Calu3 (cell line): ENCODE data around the gene NEUROD4. TPM values are rescaled to one million over a fixed set of nuclear protein-coding genes. Genes with fewer than 3 reads are reported as not detected.

ENCODE experiments used
- BruUV-seq: library from RNA; stranded (reverse); fragments of 400-500 nt; replicated peaks from 2 replicates; lab custom pipeline; 2021; lab: Mats Ljungman, UMichigan
- CTCF ChIA-PET: fragments of 300-600 bp; sonication (Branson Sonifier 250); formaldehyde crosslinking; loops from one replicate; lab custom pipeline; 2022; ENCODE audit warnings: antibody characterized with exemption; lab: Charles Lee
- DNase-seq: peaks from one replicate; pipeline ENCODE4 v3.0.0; 2022
- H3K27ac Mint-ChIP-seq: one replicate; pipeline ENCODE4 v1.8.0; 2022; ENCODE audit warnings: mixed read lengths; ENCODE audit not compliant: unreplicated experiment
- H3K27me3 Mint-ChIP-seq: one replicate; pipeline ENCODE4 v1.8.0; 2022; ENCODE audit warnings: mixed read lengths; ENCODE audit not compliant: unreplicated experiment
- H3K36me3 Mint-ChIP-seq: one replicate; pipeline ENCODE4 v1.8.0; 2022; ENCODE audit warnings: mild to moderate bottlenecking, moderate library complexity, mixed read lengths; ENCODE audit not compliant: insufficient read depth, unreplicated experiment
- H3K4me1 Mint-ChIP-seq: one replicate; pipeline ENCODE4 v1.8.0; 2022; ENCODE audit warnings: mild to moderate bottlenecking, low read depth, mixed read lengths; ENCODE audit not compliant: unreplicated experiment
- H3K4me3 Mint-ChIP-seq: one replicate; pipeline ENCODE4 v1.8.0; 2022; ENCODE audit warnings: mild to moderate bottlenecking, low read depth, moderate library complexity, mixed read lengths; ENCODE audit not compliant: unreplicated experiment
- H3K9me3 Mint-ChIP-seq: one replicate; pipeline ENCODE4 v1.8.0; 2022; ENCODE audit warnings: low read depth, mixed read lengths; ENCODE audit not compliant: unreplicated experiment
- intact Hi-C: fragments of 100-400 bp; cut with micrococcal nuclease; formaldehyde crosslinking; loops from one replicate; pipeline ENCODE4 v1.10.0; 2022; ENCODE audit not compliant: unreplicated experiment
- total RNA-seq: library from RNA; stranded (reverse); gene quantifications from 2 replicates; pipeline ENCODE4 v1.2.3, GENCODE V29; 2022
- TF ChIP-seq, protein P1 (sequence below): fragments of 200-600 bp; IDR thresholded peaks from one replicate; pipeline ENCODE4 v1.8.0; 2022; ENCODE audit warnings: antibody characterized with exemption; ENCODE audit not compliant: unreplicated experiment

NEUROD4 gene
- total RNA-seq, 1 experiment from 2014 or later, result not detected

- Mint-ChIP-seq H3K4me1 (no peaks in the 10 kb centered on the region), H3K4me3 (no peak overlapping the region), H3K27me3 (peaks cover 66% of the 10 kb centered on the region), H3K9me3 (no peaks in the 10 kb centered on the region), H3K36me3 (no peaks in the 10 kb centered on the region), H3K27ac (no peak overlapping the region)
- no peak for DNase-seq
- intact Hi-C loops, result no loop called here
- no TSS peak for BruUV-seq
- CTCF ChIA-PET, result interaction anchor here (1.1 kb wide), 1 partner anchor 50 kb away, joined by 4 read pairs; no protein-coding TSS in a partner anchor
- TF ChIP-seq, protein P1, sequence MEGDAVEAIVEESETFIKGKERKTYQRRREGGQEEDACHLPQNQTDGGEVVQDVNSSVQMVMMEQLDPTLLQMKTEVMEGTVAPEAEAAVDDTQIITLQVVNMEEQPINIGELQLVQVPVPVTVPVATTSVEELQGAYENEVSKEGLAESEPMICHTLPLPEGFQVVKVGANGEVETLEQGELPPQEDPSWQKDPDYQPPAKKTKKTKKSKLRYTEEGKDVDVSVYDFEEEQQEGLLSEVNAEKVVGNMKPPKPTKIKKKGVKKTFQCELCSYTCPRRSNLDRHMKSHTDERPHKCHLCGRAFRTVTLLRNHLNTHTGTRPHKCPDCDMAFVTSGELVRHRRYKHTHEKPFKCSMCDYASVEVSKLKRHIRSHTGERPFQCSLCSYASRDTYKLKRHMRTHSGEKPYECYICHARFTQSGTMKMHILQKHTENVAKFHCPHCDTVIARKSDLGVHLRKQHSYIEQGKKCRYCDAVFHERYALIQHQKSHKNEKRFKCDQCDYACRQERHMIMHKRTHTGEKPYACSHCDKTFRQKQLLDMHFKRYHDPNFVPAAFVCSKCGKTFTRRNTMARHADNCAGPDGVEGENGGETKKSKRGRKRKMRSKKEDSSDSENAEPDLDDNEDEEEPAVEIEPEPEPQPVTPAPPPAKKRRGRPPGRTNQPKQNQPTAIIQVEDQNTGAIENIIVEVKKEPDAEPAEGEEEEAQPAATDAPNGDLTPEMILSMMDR, result no peak
Observed at GRCh38 chr12:55043542-55043941, 23.8 kb downstream of the NEUROD4 start.

GRCh38 chr12:55044135-55044534 lies 24.4 kb downstream of the NEUROD4 start:
- H3K36me3 Mint-ChIP-seq, result no peaks in the 10 kb centered on the region
- TF ChIP-seq, protein P1, result no peak
- intact Hi-C loops, result no loop called here
- no peak overlapping the region for H3K4me3 Mint-ChIP-seq
- no peaks in the 10 kb centered on the region for H3K4me1 Mint-ChIP-seq
- CTCF ChIA-PET, result interaction anchor here (1.1 kb wide), 1 partner anchor 51 kb away, joined by 4 read pairs; no protein-coding TSS in a partner anchor
- no peak overlapping the region for H3K27ac Mint-ChIP-seq
- DNase-seq, result no peak
- H3K9me3 Mint-ChIP-seq, result no peaks in the 10 kb centered on the region
- no TSS peak for BruUV-seq
- peaks cover 66% of the 10 kb centered on the region for H3K27me3 Mint-ChIP-seq

- CTCF ChIA-PET, result no interaction called here
Observed at GRCh38 chr12:55049676-55050075, 29.9 kb downstream of the NEUROD4 start.

GRCh38 chr12:55051197-55051947 lies 31.6 kb downstream of the NEUROD4 start:
- Mint-ChIP-seq H3K4me3 (no peak overlapping the region), H3K9me3 (no peaks in the 10 kb centered on the region), H3K27me3 (peaks cover 82% of the 10 kb centered on the region), H3K36me3 (no peaks in the 10 kb centered on the region), H3K27ac (no peak overlapping the region), H3K4me1 (no peaks in the 10 kb centered on the region)
- CTCF ChIA-PET, result no interaction called here
- intact Hi-C loops, result no loop called here
- no peak for DNase-seq
- TF ChIP-seq, protein P1, result no peak
- no TSS peak for BruUV-seq

More at GRCh38 chr12:55049676-55050075, 29.9 kb downstream of the NEUROD4 start:
- no peak for DNase-seq
- H3K36me3 Mint-ChIP-seq, result no peaks in the 10 kb centered on the region
- H3K9me3 Mint-ChIP-seq, result no peaks in the 10 kb centered on the region
- no TSS peak for BruUV-seq
- no peak overlapping the region for H3K27ac Mint-ChIP-seq
- no peaks in the 10 kb centered on the region for H3K4me1 Mint-ChIP-seq
- TF ChIP-seq, protein P1, result no peak
- H3K27me3 Mint-ChIP-seq, result peaks cover 74% of the 10 kb centered on the region
- intact Hi-C loops, result no loop called here
- H3K4me3 Mint-ChIP-seq, result no peak overlapping the region
